Iris pigment epithelial cell (primary cell): ENCODE data around the gene GIMAP8.
"Not testable (repeated sequence)": the region's sequence is repeated elsewhere in the genome, so short reads cannot be mapped to it uniquely, and the experiment has no call there.

ENCODE experiments used
- DNase-seq: peaks from one replicate; pipeline ENCODE4 v3.0.0-alpha.2; 2011; ENCODE audit warnings: low read depth

GIMAP8 gene

DNA sequence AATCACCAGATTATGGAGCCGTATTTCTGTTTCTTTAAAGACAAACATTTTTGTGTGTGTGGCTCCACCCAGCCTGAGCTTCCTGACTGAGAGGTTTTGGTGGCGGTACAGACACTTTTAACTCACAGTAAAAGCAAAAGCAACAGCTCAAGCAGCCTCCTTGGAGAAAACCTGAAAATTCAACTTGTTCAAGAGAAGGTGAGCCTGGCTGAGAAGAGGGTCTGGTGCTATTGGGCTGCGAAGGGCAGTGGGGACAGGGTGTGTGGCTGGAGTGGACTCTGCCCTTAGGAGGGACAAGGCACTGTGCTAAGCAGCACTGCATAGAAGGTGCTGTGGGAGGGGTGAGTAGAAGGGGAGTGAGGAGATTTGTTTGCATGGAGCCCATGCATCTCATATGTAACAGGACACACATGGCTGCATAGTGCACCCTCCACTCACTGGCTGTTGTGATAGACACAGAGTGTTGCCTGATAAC, 64.4 kb downstream of the GIMAP8 start, which contains the start of gene GIMAP7:
TSS of gene GIMAP7 (plus strand) at position 125 of the 475 bp plus-strand sequence. CDS start 5,103 bp downstream, outside the sequence.
- DNase-seq, result no peak

DNA sequence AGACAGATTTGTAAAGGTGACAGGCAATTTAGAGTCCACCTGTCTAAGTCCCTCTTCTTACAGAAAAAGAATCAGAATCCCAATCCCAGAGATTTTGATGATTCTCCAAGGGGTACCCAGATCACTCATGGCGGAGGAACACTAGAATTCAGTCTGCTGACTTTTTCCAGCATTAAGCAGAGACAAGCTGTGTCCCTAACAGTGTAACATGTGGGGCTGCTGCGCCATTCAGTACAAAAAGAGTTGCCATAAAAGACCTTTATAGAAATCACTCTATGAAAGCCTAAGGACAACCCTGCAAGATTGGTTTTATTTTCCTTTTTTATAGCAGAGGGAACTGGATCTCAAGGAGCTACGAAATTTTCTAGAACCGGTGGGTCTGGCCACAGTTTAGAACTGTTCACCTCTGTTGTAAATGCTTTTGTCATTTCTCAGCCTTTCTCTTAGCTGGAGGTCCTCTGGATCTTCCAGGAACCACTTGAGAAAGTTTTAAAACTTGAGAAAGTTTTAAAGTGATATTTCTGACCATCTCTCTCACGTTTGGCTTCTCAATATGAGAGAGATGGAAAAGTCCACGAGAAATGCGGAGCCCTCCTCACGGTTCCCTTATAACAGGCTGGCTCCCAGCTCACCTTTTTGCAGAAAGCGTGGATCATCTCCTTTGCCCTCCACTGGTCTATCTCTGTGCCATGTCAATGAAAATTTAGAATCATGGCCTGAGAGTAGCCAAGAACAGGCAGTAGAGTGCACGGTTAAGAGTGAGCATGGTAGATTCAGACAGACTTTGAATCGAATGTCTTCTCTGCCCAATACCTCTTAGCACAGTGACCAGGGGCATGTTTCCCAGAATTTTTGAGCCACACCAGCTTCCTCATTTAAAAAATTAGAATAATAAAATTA, 65.1 kb downstream of the GIMAP8 start:
- no peak for DNase-seq

DNA sequence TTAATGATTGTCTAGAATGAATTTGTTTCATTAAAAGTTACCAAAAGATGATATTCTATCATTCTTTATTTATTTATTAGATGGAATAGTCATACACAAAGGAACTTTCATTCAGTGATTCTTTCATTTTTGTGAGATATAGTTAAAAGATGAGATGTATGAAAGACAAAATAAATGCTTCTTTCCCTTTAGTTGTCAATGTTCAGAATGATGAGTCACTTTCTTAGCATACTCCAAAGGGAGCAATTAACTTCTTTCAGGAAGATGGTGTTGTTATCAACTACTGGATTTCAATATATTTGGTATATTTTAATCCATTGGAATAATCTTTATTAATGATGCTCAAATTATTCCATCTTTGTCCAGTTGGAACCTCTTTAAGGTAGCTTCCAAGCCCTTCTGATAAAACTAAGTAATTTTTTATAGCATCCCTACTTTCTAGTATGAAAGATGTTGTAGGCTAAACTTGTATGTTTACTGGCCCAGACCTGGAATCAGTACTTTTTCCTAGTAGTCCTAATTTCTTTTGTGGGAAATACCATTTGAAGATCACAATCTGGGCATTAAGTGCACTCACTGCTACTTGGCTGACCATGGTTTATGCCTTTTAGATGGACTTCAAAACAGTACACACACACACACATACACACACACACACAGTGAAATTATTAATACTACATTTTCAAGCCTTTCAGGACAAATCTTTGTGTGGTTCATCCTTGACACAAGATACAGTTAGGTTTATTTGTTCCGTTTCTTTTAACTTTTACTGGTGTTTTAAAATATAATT, 66.7 kb downstream of the GIMAP8 start:
- DNase-seq, result no peak

DNA sequence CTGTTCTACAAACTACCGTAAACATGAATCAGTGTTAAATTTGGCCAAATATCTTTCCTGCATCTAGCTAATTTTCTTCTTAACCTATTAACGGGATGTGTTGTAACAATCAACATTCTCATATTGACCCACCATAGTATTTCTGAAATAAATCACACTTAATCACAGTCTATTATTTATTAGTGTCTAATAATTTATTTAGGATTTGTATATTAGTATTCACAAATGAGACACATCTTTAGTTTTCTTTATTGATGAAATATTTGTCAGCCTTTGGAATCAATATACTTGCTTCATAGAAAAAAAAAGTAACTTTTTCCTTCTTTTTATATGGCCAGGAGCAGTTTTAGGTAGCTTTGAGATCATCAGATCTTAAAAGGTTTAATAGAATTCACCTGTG, 68.9 kb downstream of the GIMAP8 start:
- DNase-seq, result no peak

GRCh38 chr7:150520145-150520544, 69.7 kb downstream of the GIMAP8 start:
- no peak for DNase-seq

GRCh38 chr7:150522931-150523330, 72.5 kb downstream of the GIMAP8 start:
- DNase-seq, result not testable (repeated sequence)

GRCh38 chr7:150524018-150524417, 73.6 kb downstream of the GIMAP8 start:
- DNase-seq, result no peak
